Measurements from ENCODE around the gene MACF1.
A peak's percentile ranks its signal among the peaks of the same experiment; 100 is the strongest.

MACF1 gene

GRCh38 chr1:39359028-39359570 lies 154.6 kb downstream of the MACF1 start:
- DNase-seq (ENCODE audit: low read depth) = no peak

GRCh38 chr1:39360731-39361130 lies 156.2 kb downstream of the MACF1 start:
- no peak for DNase-seq (ENCODE audit: low read depth)

- no peak for DNase-seq (ENCODE audit: low read depth)
Measured at GRCh38 chr1:39361446-39361845, 157.0 kb downstream of the MACF1 start.

- DNase-seq (ENCODE audit: low read depth) = no peak
Measured at GRCh38 chr1:39363267-39363666, 158.8 kb downstream of the MACF1 start.

- DNase-seq (ENCODE audit: low read depth) = no peak
Measured at GRCh38 chr1:39368045-39368444, 163.6 kb downstream of the MACF1 start.

- no peak for DNase-seq (ENCODE audit: low read depth)
Measured at GRCh38 chr1:39369565-39369964, 165.1 kb downstream of the MACF1 start.

- DNase-seq (ENCODE audit: low read depth) = no peak
Measured at GRCh38 chr1:39370602-39371001, 166.1 kb downstream of the MACF1 start.

GRCh38 chr1:39372105-39372504 lies 167.6 kb downstream of the MACF1 start:
- DNase-seq (ENCODE audit: low read depth) = no peak

- DNase-seq (ENCODE audit: low read depth) = no peak
Measured at GRCh38 chr1:39376656-39377055, 172.2 kb downstream of the MACF1 start.

GRCh38 chr1:39378377-39378776 lies 173.9 kb downstream of the MACF1 start:
- no peak for DNase-seq (ENCODE audit: low read depth)

GRCh38 chr1:39379187-39379586 lies 174.7 kb downstream of the MACF1 start:
- DNase-seq (ENCODE audit: low read depth) = no peak

GRCh38 chr1:39380036-39380435 lies 175.5 kb downstream of the MACF1 start:
- no peak for DNase-seq (ENCODE audit: low read depth)

GRCh38 chr1:39381839-39382238 lies 177.3 kb downstream of the MACF1 start:
- DNase-seq (ENCODE audit: low read depth) = no peak

GRCh38 chr1:39384305-39384704 lies 179.8 kb downstream of the MACF1 start:
- no peak for DNase-seq (ENCODE audit: low read depth)

- no peak for DNase-seq (ENCODE audit: low read depth)
Measured at GRCh38 chr1:39385067-39385988, 180.8 kb downstream of the MACF1 start.

- DNase-seq (ENCODE audit: low read depth) = no peak
Measured at GRCh38 chr1:39386997-39387396, 182.5 kb downstream of the MACF1 start.

- peak; percentile 91 for DNase-seq (ENCODE audit: low read depth)
Measured at GRCh38 chr1:39387452-39387851, 183.0 kb downstream of the MACF1 start.

GRCh38 chr1:39391691-39392679 lies 187.5 kb downstream of the MACF1 start:
- peak; percentile 80 for DNase-seq (ENCODE audit: low read depth)

- DNase-seq (ENCODE audit: low read depth) = no peak
Measured at GRCh38 chr1:39392851-39393573, 188.5 kb downstream of the MACF1 start.

GRCh38 chr1:39393645-39394044 lies 189.2 kb downstream of the MACF1 start:
- DNase-seq (ENCODE audit: low read depth) = no peak

- no peak for DNase-seq (ENCODE audit: low read depth)
Measured at GRCh38 chr1:39394059-39394458, 189.6 kb downstream of the MACF1 start.

- no peak for DNase-seq (ENCODE audit: low read depth)
Measured at GRCh38 chr1:39394598-39394997, 190.1 kb downstream of the MACF1 start.

All from HS-5 (cell line).